BLaER1 treated with 17β-estradiol and CSF1 and Interleukin-3, amounts not matched to agents 10 nM and 100 nM (cell line): ENCODE data around the gene RASSF3.
"Not testable (repeated sequence)": the region's sequence is repeated elsewhere in the genome, so short reads cannot be mapped to it uniquely, and the experiment has no call there.

Experiments
- H3K27ac ChIP-seq, 11 experiments: shearing (Covaris generic); formaldehyde crosslinking; 2 replicates each; pipeline ENCODE4 v1.8.1; 2022
- H3K27me3 ChIP-seq, 11 experiments: shearing (Covaris generic); formaldehyde crosslinking; 2 replicates each; pipeline ENCODE4 v1.8.1; 2022
- H3K36me3 ChIP-seq, 11 experiments: shearing (Covaris generic); formaldehyde crosslinking; 2 replicates each; pipeline ENCODE4 v1.8.1; 2022
- H3K4me1 ChIP-seq, 10 experiments: shearing (Covaris generic); formaldehyde crosslinking; 2 replicates each; pipeline ENCODE4 v1.8.1; 2022
- H3K4me2 ChIP-seq, 11 experiments: shearing (Covaris generic); formaldehyde crosslinking; 2 replicates each; pipeline ENCODE4 v1.8.1; 2022
- H3K4me3 ChIP-seq, 10 experiments: shearing (Covaris generic); formaldehyde crosslinking; 2 replicates each; pipeline ENCODE4 v1.8.1; 2022
- H3K9ac ChIP-seq, 11 experiments: shearing (Covaris generic); formaldehyde crosslinking; 2 replicates each; pipeline ENCODE4 v1.8.1; 2022
- H3K9me3 ChIP-seq, 11 experiments: shearing (Covaris generic); formaldehyde crosslinking; replicated peaks in 1 of 11; 2 replicates each; pipeline ENCODE4 v1.8.1; 2022
- H4K20me1 ChIP-seq, 11 experiments: shearing (Covaris generic); formaldehyde crosslinking; 2 replicates each; pipeline ENCODE4 v1.8.1; 2022
- Cebpa-rat ChIP-seq, 11 experiments: shearing (Covaris generic); IDR thresholded peaks; 2 replicates each; pipeline ENCODE4 v1.8.1; 2022

RASSF3 gene

GRCh38 chr12:64687816-64688215, 77.5 kb downstream of the RASSF3 start:
- Histone ChIP-seq H3K4me2 (peak overlapping the region; percentile 7 to 68 (median 50); a peak in 20 of 22 replicates), H3K27me3 (no peaks in the 10 kb centered on the region), H3K9me3 (0 out of 22 replicates have a peak, but pooled peaks cover 0 to 6% (median 0%) of the 10 kb centered on the region in 11 experiments), H3K27ac (peak overlapping the region in 10 of 11 experiments; percentile 4 to 48 (median 26); a peak in 13 of 22 replicates), H3K9ac (peak overlapping the region in 6 of 11 experiments; percentile 23 to 39 (median 36); a peak in 7 of 22 replicates), H3K4me1 (peaks cover 48 to 69% (median 63%) of the 10 kb centered on the region in 10 experiments), H3K36me3 (peaks cover 77 to 91% (median 87%) of the 10 kb centered on the region in 11 experiments), H4K20me1 (peaks cover 4 to 100% (median 94%) of the 10 kb centered on the region in 11 experiments; a peak in 20 of 22 replicates), H3K4me3 (no peak overlapping the region)
- no peak for TF ChIP-seq Cebpa-rat (IDR thresholded peaks at IDR 0.05)

GRCh38 chr12:64688219-64688618, 77.9 kb downstream of the RASSF3 start:
- no peak for TF ChIP-seq Cebpa-rat (IDR thresholded peaks at IDR 0.05)
- Histone ChIP-seq H3K4me3 (no peak overlapping the region), H3K9ac (peak overlapping the region in 3 of 11 experiments; percentile 24 to 39 (median 36); a peak in 4 of 22 replicates), H3K36me3 (peaks cover 81 to 95% (median 91%) of the 10 kb centered on the region in 11 experiments), H3K4me2 (peak overlapping the region in 8 of 11 experiments; percentile 26 to 68 (median 56); a peak in 13 of 22 replicates), H3K27me3 (no peaks in the 10 kb centered on the region), H3K4me1 (peaks cover 44 to 68% (median 60%) of the 10 kb centered on the region in 10 experiments), H3K9me3 (0 out of 22 replicates have a peak, but pooled peaks cover 0 to 6% (median 0%) of the 10 kb centered on the region in 11 experiments), H3K27ac (peak overlapping the region in 10 of 11 experiments; percentile 4 to 48 (median 26); a peak in 11 of 22 replicates), H4K20me1 (peaks cover 4 to 100% (median 93%) of the 10 kb centered on the region in 11 experiments; a peak in 20 of 22 replicates)

GRCh38 chr12:64688715-64689114, 78.4 kb downstream of the RASSF3 start:
- H4K20me1 ChIP-seq: peaks cover 4 to 100% (median 93%) of the 10 kb centered on the region in 11 experiments; a peak in 20 of 22 replicates
- peaks cover 85 to 100% (median 96%) of the 10 kb centered on the region in 11 experiments for H3K36me3 ChIP-seq
- no peak overlapping the region for H3K9ac ChIP-seq
- no peaks in the 10 kb centered on the region for H3K27me3 ChIP-seq
- H3K4me3 ChIP-seq: no peak overlapping the region
- H3K4me1 ChIP-seq: peaks cover 43 to 68% (median 56%) of the 10 kb centered on the region in 10 experiments
- peak overlapping the region in 2 of 11 experiments; percentile 14 to 34; a peak in 3 of 22 replicates for H3K27ac ChIP-seq
- TF ChIP-seq Cebpa-rat (IDR thresholded peaks at IDR 0.05): no peak
- H3K4me2 ChIP-seq: no peak overlapping the region
- H3K9me3 ChIP-seq: 0 out of 22 replicates have a peak, but pooled peaks cover 0 to 6% (median 0%) of the 10 kb centered on the region in 11 experiments

GRCh38 chr12:64690236-64690635, 79.9 kb downstream of the RASSF3 start:
- H3K27ac ChIP-seq: not testable (repeated sequence)
- peaks cover 29 to 66% (median 41%) of the 10 kb centered on the region in 10 experiments for H3K4me1 ChIP-seq
- H3K36me3 ChIP-seq: peaks cover 95 to 100% (median 100%) of the 10 kb centered on the region in 11 experiments

GRCh38 chr12:64691227-64691794, 81.0 kb downstream of the RASSF3 start:
- Histone ChIP-seq H4K20me1 (peaks cover 4 to 98% (median 94%) of the 10 kb centered on the region in 11 experiments; a peak in 20 of 22 replicates), H3K9me3 (no peaks in the 10 kb centered on the region), H3K36me3 (peaks cover 90 to 99% (median 98%) of the 10 kb centered on the region in 11 experiments), H3K4me2 (no peak overlapping the region; a peak in 1 of 22 replicates), H3K9ac (no peak overlapping the region), H3K4me1 (peaks cover 20 to 74% (median 35%) of the 10 kb centered on the region in 10 experiments), H3K27ac (no peak overlapping the region), H3K27me3 (no peaks in the 10 kb centered on the region), H3K4me3 (no peak overlapping the region)
- TF ChIP-seq Cebpa-rat (IDR thresholded peaks at IDR 0.05): no peak

More at GRCh38 chr12:64690236-64690635, 79.9 kb downstream of the RASSF3 start:
- H3K4me3 ChIP-seq, H3K9me3 ChIP-seq, H3K9ac ChIP-seq, H3K4me2 ChIP-seq, H3K27me3 ChIP-seq: not testable (repeated sequence)
- peaks cover 4 to 100% (median 94%) of the 10 kb centered on the region in 11 experiments; a peak in 20 of 22 replicates for H4K20me1 ChIP-seq

- Histone ChIP-seq H3K27ac (no peak overlapping the region), H4K20me1 (peaks cover 4 to 98% (median 91%) of the 10 kb centered on the region in 11 experiments; a peak in 20 of 22 replicates), H3K4me2 (no peak overlapping the region; a peak in 1 of 22 replicates), H3K36me3 (peaks cover 88 to 99% (median 98%) of the 10 kb centered on the region in 11 experiments), H3K4me3 (no peak overlapping the region), H3K9me3 (no peaks in the 10 kb centered on the region), H3K27me3 (no peaks in the 10 kb centered on the region), H3K4me1 (peaks cover 13 to 70% (median 28%) of the 10 kb centered on the region in 10 experiments), H3K9ac (no peak overlapping the region)
- TF ChIP-seq Cebpa-rat (IDR thresholded peaks at IDR 0.05): no peak
Observed at GRCh38 chr12:64691795-64692583, 81.7 kb downstream of the RASSF3 start.

- Histone ChIP-seq H3K9me3 (no peaks in the 10 kb centered on the region), H3K36me3 (peaks cover 82 to 99% (median 98%) of the 10 kb centered on the region in 11 experiments), H3K9ac (peak overlapping the region in 1 of 11 experiments; percentile 42; a peak in 2 of 22 replicates), H4K20me1 (peaks cover 2 to 90% (median 74%) of the 10 kb centered on the region in 11 experiments; a peak in 18 of 22 replicates), H3K4me1 (peaks cover 5 to 67% (median 16%) of the 10 kb centered on the region in 10 experiments; a peak in 17 of 20 replicates), H3K4me2 (peak overlapping the region in 2 of 11 experiments; percentile 12 to 42; a peak in 1 of 22 replicates), H3K4me3 (no peak overlapping the region), H3K27ac (peak overlapping the region in 2 of 11 experiments; percentile 2 to 25; a peak in 1 of 22 replicates), H3K27me3 (no peaks in the 10 kb centered on the region)
- no peak for TF ChIP-seq Cebpa-rat (IDR thresholded peaks at IDR 0.05)
Observed at GRCh38 chr12:64694130-64695040, 84.1 kb downstream of the RASSF3 start.

GRCh38 chr12:64695550-64695949, 85.3 kb downstream of the RASSF3 start:
- Histone ChIP-seq H3K9me3 (no peaks in the 10 kb centered on the region), H3K27ac (peak overlapping the region in 4 of 11 experiments; percentile 2 to 31 (median 20); a peak in 5 of 22 replicates), H3K4me3 (no peak overlapping the region), H3K9ac (peak overlapping the region in 7 of 11 experiments; percentile 3 to 27 (median 22); a peak in 3 of 22 replicates), H3K4me2 (peak overlapping the region in 1 of 11 experiments; percentile 15; a peak in 2 of 22 replicates), H3K27me3 (no peaks in the 10 kb centered on the region), H3K4me1 (peaks cover 11 to 79% (median 22%) of the 10 kb centered on the region in 10 experiments), H3K36me3 (peaks cover 80 to 99% (median 98%) of the 10 kb centered on the region in 11 experiments), H4K20me1 (peaks cover 0 to 87% (median 64%) of the 10 kb centered on the region in 11 experiments; a peak in 18 of 22 replicates)
- TF ChIP-seq Cebpa-rat (IDR thresholded peaks at IDR 0.05): no peak
